22Rv1 (cell line): Measurements from ENCODE around the gene ALLC.
A peak's percentile ranks its signal among the peaks of the same experiment; 100 is the strongest.

ENCODE experiments used
- H3K27ac ChIP-seq: fragments of 450-650 bp; 2 replicates; pipeline ENCODE4 v1.5.1; 2017
- CTCF ChIP-seq: fragments of 450-650 bp; IDR thresholded peaks from 2 replicates; pipeline ENCODE4 v1.5.1; 2017; ENCODE audit warnings: mild to moderate bottlenecking
- ZFX ChIP-seq: fragments of 450-650 bp; IDR thresholded peaks from 2 replicates; pipeline ENCODE4 v1.6.1; 2017; ENCODE audit warnings: antibody characterized with exemption, borderline replicate concordance

The ALLC gene

DNA sequence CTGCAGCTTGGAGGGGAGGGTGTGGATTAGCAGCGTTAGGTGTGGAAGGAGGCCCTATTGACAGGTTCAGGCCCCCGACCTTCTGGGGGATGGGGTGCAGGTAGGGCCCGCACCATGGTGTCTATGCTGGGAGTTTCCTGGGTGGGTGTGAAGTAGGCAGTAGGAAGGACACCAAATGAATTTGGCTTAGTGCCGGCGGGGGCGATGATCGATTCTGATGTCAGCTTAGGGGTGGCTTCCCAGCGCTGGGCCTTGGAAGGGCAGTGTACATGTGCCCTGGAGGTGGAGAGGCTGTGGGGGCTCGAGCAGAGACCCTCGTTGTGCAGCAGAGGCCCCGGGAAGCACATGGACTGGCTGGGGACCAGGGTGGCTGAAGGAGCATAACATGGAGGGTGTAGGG is 67.0 kb downstream of the ALLC start:
- H3K27ac ChIP-seq = no peak overlapping the region
- no peak for TF ChIP-seq CTCF
- TF ChIP-seq ZFX = no peak

DNA sequence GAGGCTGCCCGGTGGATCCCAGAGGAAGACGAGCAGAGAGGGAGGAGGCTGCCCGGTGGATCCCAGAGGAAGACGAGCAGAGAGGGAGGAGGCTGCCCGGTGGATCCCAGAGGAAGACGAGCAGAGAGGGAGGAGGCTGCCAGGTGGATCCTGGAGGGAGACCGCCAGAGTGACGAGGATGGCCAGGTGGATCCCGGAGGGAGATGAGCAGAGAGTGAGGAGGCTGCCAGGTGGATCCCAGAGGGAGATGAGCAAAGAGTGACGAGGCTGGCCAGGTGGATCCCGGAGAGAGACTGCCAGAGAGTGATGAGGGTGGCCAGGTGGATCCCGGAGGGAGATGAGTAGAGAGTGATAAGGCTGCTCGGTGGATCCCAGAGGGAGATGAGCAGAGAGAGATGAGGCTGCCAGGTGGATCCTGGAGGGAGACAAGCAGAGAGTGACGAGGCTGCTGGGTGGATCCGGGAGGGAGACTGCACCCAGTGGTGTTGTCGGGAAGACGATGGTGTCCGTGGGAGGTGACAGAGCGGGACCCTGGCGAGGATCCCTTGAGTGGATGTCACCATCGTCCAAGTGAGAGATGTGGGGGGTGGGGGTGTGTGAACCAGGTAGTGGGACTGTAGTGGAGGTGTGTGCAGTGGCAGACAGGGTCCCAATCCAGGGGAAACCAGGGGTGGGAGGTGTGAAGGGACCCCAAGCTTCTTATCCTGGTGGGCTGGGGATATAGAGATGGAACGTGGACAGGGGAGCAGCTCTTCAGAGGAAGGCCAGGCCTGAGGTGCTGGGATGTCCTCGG is 67.7 kb downstream of the ALLC start:
- TF ChIP-seq ZFX = no peak
- no peak for TF ChIP-seq CTCF
- no peak overlapping the region for H3K27ac ChIP-seq

GRCh38 chr2:3726511-3726910 is 68.5 kb downstream of the ALLC start:
- H3K27ac ChIP-seq = no peak overlapping the region
- TF ChIP-seq CTCF (no peak), ZFX (no peak)

DNA sequence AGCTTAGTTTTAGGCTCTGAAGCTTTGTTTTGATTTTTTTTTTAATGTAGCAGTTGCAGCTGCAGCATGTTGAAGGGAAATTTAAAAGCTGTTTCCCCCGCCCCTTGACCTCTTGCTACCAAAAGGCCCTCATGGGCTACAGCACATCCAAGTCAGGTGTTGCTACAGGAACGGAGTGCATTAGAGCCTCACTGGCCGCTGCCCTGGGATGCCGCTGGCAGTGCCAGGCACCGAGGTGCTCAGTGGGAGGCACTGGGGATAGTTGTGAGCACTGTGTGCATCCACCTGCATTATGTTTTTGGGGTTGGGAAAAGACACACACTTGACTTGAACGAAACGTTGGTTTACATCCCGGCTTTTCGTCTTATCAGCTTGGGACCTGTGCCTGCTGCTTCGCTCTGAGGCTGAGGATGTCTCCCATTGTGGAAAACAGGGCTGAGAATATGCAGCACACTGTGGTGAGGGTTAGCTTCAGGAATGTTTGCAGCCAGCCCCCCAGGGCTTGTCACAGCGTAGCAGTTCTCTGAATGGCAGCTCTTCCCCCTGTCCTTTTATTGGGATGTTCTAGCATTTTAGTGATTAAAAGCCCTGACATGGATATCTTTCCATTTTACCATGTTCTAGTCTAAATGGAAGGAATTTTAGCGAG is 69.5 kb downstream of the ALLC start:
- H3K27ac ChIP-seq = no peak overlapping the region
- TF ChIP-seq CTCF (no peak), ZFX (no peak)

DNA sequence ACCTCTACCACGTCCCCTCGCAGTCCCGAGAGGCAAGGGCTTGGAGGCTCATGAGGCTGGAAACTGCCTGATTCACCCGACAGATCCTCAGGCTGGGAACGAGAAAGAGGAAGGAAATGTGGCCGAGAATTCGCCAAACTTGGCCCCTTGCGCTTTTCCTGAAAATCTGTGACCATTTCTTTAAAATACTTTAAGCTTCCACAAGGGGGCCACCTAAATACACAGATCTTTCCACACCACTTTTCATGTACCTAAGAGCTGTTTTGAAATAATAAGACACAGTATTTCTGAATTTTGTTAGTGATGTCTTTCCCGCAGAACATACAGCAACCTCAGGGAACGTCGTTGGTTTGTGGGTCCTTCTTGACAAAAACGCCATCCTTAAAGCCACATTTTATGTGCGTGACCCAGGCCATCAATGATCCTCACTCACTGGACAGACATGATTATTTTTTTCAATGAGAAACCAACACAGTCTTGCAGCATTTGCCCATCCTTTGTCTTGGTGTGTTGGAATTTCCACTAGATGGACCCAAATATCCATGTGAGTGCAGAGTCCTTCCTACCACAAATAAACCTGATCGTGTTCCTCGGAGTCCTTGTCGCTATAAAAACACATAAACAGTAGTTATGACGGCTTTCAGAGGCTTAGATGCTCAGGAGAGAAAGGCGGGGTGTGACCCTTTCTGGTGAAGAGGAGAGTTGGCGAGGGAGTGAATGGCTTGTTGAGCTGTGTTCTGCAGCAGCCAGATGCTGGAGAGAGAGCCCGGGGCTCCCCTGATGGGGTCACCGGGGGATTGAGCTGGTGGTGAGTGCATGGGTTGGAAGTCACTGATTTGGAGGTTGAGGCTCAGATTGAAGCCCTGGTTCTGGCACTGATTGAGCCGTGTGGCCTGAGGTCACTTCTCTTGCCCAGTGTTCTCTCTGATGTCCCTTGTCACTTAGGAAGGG is 70.4 kb downstream of the ALLC start:
- no peak overlapping the region for H3K27ac ChIP-seq
- no peak for TF ChIP-seq ZFX
- TF ChIP-seq CTCF = peak; percentile 66

DNA sequence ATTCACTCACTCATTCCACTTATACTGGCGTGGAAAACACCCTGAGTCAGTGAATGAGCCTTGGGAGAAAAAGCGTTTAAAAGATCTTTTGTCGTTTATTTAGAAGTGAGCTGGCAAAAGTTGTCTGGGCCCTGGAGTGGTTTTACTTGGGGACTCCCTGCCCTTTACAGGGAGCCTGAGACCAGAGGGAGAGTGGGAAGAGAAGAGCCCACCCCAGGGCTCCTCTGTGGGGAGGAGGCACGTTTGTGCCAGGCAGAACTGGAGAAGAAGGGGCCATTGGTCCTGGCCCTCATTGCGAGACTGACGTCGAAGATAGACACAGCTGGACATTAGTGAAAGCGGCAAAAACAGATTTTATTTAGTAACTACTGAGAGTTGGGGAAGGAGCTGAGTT is 71.1 kb downstream of the ALLC start:
- TF ChIP-seq CTCF (no peak), ZFX (no peak)
- no peak overlapping the region for H3K27ac ChIP-seq
